Measurements from ENCODE around the gene BMP7. TPM values are rescaled to one million over a fixed set of nuclear protein-coding genes. Genes with fewer than 3 reads are reported as not detected.
A peak's percentile ranks its signal among the peaks of the same experiment; 100 is the strongest.

Gene BMP7
- total and polyA plus RNA-seq, 9 of the 15 experiments (the other 6 are each of a cell fraction or from before 2014, with no cell fraction given) = 0.18 TPM; not detected in 8

DNA sequence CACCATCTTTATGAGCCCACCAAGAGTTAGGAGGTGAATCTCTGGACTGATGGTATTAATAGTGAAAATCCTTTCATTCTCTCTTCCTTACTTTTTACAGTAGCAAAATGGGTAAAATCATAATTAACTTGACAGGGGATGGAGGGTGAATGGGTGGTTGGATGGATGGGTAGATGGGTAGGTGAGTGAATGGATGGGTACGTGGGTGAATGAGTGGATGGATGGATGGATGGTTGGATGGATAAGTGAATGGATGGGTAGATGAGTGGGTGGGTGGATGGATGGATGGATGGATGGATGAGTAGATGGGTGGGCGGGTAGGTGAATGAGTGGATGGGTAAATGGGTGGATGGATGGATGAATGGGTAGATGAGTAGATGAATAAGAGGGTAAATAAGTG lies 63.2 kb downstream of the BMP7 start:
- Histone ChIP-seq H3K79me2 (ENCODE audit: control insufficient read depth, insufficient read depth, low read length) (no peaks in the 10 kb centered on the region), H2AFZ (ENCODE audit: low read depth, low read length) (no peak overlapping the region), H3K4me2 (ENCODE audit: insufficient read depth, low read length) (no peak overlapping the region), H3K9ac (ENCODE audit: insufficient read depth in 1 of 2, low read depth in 2 of 2, low read length in 2 of 2) (no peak overlapping the region), H3K27me3 (ENCODE audit: control insufficient read depth in 2 of 2, insufficient read depth in 2 of 2, low read length in 2 of 2) (peaks cover 16 to 52% of the 10 kb centered on the region in 2 experiments; a peak in 4 of 5 replicates), H3K9me3 (replicated peaks; ENCODE audit: control insufficient read depth, insufficient read depth, low read depth, low read length) (no peaks in the 10 kb centered on the region), H3K27ac (ENCODE audit: extremely low read depth, low read depth, low read length) (no peak overlapping the region), H4K20me1 (replicated peaks; ENCODE audit: control insufficient read depth, insufficient read depth, low read length) (0 out of 2 replicates have a peak, but pooled peaks cover 4% of the 10 kb centered on the region), H3K4me3 (no peak overlapping the region), H3K4me1 (replicated peaks in 1 of 2; ENCODE audit: control insufficient read depth in 2 of 2, insufficient read depth in 2 of 2, low read length in 2 of 2) (no peaks in the 10 kb centered on the region), H3K36me3 (ENCODE audit: control insufficient read depth, insufficient read depth, low read length) (no peaks in the 10 kb centered on the region), H3K9me1 (ENCODE audit: control insufficient read depth, insufficient read depth, low read length) (no peaks in the 10 kb centered on the region)
- FAIRE-seq = no peak
- ChIA-PET CTCF (ENCODE audit: low intra/inter-chr PET ratio) (no interaction called here), POLR2A (no interaction called here)
- no peak for DNase-seq (ENCODE audit: extremely low read depth in 1 of 4, low spot score in 3 of 4)
- no peak for ATAC-seq
- BruUV-seq (replicated peaks) = no TSS peak
- intact Hi-C loops (cut with micrococcal nuclease) = no loop called here
- in situ Hi-C loops (cut with MboI) = no loop called here
- no peak for TF ChIP-seq CHD4 (IDR thresholded peaks at IDR 0.05; ENCODE audit: insufficient read depth, insufficient replicate concordance, low read depth, low read length, poor library complexity, severe bottlenecking)
- TF ChIP-seq, protein P1, sequence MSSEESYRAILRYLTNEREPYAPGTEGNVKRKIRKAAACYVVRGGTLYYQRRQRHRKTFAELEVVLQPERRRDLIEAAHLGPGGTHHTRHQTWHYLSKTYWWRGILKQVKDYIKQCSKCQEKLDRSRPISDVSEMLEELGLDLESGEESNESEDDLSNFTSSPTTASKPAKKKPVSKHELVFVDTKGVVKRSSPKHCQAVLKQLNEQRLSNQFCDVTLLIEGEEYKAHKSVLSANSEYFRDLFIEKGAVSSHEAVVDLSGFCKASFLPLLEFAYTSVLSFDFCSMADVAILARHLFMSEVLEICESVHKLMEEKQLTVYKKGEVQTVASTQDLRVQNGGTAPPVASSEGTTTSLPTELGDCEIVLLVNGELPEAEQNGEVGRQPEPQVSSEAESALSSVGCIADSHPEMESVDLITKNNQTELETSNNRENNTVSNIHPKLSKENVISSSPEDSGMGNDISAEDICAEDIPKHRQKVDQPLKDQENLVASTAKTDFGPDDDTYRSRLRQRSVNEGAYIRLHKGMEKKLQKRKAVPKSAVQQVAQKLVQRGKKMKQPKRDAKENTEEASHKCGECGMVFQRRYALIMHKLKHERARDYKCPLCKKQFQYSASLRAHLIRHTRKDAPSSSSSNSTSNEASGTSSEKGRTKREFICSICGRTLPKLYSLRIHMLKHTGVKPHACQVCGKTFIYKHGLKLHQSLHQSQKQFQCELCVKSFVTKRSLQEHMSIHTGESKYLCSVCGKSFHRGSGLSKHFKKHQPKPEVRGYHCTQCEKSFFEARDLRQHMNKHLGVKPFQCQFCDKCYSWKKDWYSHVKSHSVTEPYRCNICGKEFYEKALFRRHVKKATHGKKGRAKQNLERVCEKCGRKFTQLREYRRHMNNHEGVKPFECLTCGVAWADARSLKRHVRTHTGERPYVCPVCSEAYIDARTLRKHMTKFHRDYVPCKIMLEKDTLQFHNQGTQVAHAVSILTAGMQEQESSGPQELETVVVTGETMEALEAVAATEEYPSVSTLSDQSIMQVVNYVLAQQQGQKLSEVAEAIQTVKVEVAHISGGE (CRISPR knock-in tag; IDR thresholded peaks at IDR 0.05) = peak in 1 of 3 experiments; percentile 88; a peak in 2 of 6 replicates
- peak; percentile 44 for TF ChIP-seq EWSR1 (IDR thresholded peaks at IDR 0.05; ENCODE audit: borderline replicate concordance, low read depth, partially characterized antibody)
- TF ChIP-seq, protein P2, sequence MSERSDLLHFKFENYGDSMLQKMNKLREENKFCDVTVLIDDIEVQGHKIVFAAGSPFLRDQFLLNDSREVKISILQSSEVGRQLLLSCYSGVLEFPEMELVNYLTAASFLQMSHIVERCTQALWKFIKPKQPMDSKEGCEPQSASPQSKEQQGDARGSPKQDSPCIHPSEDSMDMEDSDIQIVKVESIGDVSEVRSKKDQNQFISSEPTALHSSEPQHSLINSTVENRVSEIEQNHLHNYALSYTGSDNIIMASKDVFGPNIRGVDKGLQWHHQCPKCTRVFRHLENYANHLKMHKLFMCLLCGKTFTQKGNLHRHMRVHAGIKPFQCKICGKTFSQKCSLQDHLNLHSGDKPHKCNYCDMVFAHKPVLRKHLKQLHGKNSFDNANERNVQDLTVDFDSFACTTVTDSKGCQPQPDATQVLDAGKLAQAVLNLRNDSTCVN (CRISPR knock-in tag; IDR thresholded peaks at IDR 0.05) = 0 out of 2 replicates have a peak, but pooled peaks have one; percentile 59
- TF ChIP-seq, protein P3, sequence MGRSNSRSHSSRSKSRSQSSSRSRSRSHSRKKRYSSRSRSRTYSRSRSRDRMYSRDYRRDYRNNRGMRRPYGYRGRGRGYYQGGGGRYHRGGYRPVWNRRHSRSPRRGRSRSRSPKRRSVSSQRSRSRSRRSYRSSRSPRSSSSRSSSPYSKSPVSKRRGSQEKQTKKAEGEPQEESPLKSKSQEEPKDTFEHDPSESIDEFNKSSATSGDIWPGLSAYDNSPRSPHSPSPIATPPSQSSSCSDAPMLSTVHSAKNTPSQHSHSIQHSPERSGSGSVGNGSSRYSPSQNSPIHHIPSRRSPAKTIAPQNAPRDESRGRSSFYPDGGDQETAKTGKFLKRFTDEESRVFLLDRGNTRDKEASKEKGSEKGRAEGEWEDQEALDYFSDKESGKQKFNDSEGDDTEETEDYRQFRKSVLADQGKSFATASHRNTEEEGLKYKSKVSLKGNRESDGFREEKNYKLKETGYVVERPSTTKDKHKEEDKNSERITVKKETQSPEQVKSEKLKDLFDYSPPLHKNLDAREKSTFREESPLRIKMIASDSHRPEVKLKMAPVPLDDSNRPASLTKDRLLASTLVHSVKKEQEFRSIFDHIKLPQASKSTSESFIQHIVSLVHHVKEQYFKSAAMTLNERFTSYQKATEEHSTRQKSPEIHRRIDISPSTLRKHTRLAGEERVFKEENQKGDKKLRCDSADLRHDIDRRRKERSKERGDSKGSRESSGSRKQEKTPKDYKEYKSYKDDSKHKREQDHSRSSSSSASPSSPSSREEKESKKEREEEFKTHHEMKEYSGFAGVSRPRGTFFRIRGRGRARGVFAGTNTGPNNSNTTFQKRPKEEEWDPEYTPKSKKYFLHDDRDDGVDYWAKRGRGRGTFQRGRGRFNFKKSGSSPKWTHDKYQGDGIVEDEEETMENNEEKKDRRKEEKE (IDR thresholded peaks at IDR 0.05; ENCODE audit: borderline replicate concordance in 1 of 2, control insufficient read depth in 1 of 2, low read depth in 2 of 2, low read length in 1 of 2) = peak in 1 of 2 experiments; percentile 86; a peak in 2 of 4 replicates
- TF ChIP-seq, protein P4, sequence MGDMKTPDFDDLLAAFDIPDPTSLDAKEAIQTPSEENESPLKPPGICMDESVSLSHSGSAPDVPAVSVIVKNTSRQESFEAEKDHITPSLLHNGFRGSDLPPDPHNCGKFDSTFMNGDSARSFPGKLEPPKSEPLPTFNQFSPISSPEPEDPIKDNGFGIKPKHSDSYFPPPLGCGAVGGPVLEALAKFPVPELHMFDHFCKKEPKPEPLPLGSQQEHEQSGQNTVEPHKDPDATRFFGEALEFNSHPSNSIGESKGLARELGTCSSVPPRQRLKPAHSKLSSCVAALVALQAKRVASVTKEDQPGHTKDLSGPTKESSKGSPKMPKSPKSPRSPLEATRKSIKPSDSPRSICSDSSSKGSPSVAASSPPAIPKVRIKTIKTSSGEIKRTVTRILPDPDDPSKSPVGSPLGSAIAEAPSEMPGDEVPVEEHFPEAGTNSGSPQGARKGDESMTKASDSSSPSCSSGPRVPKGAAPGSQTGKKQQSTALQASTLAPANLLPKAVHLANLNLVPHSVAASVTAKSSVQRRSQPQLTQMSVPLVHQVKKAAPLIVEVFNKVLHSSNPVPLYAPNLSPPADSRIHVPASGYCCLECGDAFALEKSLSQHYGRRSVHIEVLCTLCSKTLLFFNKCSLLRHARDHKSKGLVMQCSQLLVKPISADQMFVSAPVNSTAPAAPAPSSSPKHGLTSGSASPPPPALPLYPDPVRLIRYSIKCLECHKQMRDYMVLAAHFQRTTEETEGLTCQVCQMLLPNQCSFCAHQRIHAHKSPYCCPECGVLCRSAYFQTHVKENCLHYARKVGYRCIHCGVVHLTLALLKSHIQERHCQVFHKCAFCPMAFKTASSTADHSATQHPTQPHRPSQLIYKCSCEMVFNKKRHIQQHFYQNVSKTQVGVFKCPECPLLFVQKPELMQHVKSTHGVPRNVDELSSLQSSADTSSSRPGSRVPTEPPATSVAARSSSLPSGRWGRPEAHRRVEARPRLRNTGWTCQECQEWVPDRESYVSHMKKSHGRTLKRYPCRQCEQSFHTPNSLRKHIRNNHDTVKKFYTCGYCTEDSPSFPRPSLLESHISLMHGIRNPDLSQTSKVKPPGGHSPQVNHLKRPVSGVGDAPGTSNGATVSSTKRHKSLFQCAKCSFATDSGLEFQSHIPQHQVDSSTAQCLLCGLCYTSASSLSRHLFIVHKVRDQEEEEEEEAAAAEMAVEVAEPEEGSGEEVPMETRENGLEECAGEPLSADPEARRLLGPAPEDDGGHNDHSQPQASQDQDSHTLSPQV (IDR thresholded peaks at IDR 0.05) = no peak
- 0% methylated on average over 2 of the region's 2 CpGs for whole genome bisulfite sequencing (ENCODE audit: insufficient coverage, low coverage, missing lambda C conversion rate)

Data from K562 (cell line).